GM18499 (cell line): ENCODE measurements around the gene SNTG2.

ENCODE experiments used
- ATAC-seq: cut with Tn5 transposase; IDR thresholded peaks from one replicate; pipeline ENCODE4 v1.9.1; 2021; ENCODE audit warnings: moderate number of reproducible peaks; ENCODE audit not compliant: insufficient read depth, unreplicated experiment

SNTG2 gene

GRCh38 chr2:1162768-1163584 is 212.3 kb downstream of the SNTG2 start:
- no peak for ATAC-seq

GRCh38 chr2:1166976-1167375 is 216.3 kb downstream of the SNTG2 start:
- no peak for ATAC-seq

GRCh38 chr2:1168846-1169245 is 218.2 kb downstream of the SNTG2 start:
- no peak for ATAC-seq

GRCh38 chr2:1169291-1169949 is 218.8 kb downstream of the SNTG2 start:
- no peak for ATAC-seq

- ATAC-seq, result no peak
Measured at GRCh38 chr2:1170241-1170640, 219.6 kb downstream of the SNTG2 start.

- no peak for ATAC-seq
Measured at GRCh38 chr2:1170711-1171110, 220.1 kb downstream of the SNTG2 start.

GRCh38 chr2:1173528-1173927 is 222.9 kb downstream of the SNTG2 start:
- no peak for ATAC-seq

GRCh38 chr2:1181893-1182292 is 231.2 kb downstream of the SNTG2 start:
- ATAC-seq, result no peak

GRCh38 chr2:1183300-1183699 is 232.7 kb downstream of the SNTG2 start:
- no peak for ATAC-seq

GRCh38 chr2:1186421-1186820 is 235.8 kb downstream of the SNTG2 start:
- ATAC-seq, result no peak

GRCh38 chr2:1187189-1187588 is 236.5 kb downstream of the SNTG2 start:
- ATAC-seq, result no peak

GRCh38 chr2:1192121-1192520 is 241.5 kb downstream of the SNTG2 start:
- no peak for ATAC-seq

- ATAC-seq, result no peak
Measured at GRCh38 chr2:1193801-1194200, 243.2 kb downstream of the SNTG2 start.

- no peak for ATAC-seq
Measured at GRCh38 chr2:1203772-1204171, 253.1 kb downstream of the SNTG2 start.

GRCh38 chr2:1205853-1206252 is 255.2 kb downstream of the SNTG2 start:
- ATAC-seq, result no peak

GRCh38 chr2:1207962-1208510 is 257.4 kb downstream of the SNTG2 start:
- no peak for ATAC-seq

- no peak for ATAC-seq
Measured at GRCh38 chr2:1208522-1208921, 257.9 kb downstream of the SNTG2 start.

GRCh38 chr2:1209246-1209645 is 258.6 kb downstream of the SNTG2 start:
- no peak for ATAC-seq

GRCh38 chr2:1209761-1210160 is 259.1 kb downstream of the SNTG2 start:
- ATAC-seq, result no peak

GRCh38 chr2:1210352-1210751 is 259.7 kb downstream of the SNTG2 start:
- no peak for ATAC-seq

- ATAC-seq, result no peak
Measured at GRCh38 chr2:1219901-1220573, 269.4 kb downstream of the SNTG2 start.
